Measurements from ENCODE around the gene UBFD1.
A peak's percentile ranks its signal among the peaks of the same experiment; 100 is the strongest.

UBFD1 gene

DNA sequence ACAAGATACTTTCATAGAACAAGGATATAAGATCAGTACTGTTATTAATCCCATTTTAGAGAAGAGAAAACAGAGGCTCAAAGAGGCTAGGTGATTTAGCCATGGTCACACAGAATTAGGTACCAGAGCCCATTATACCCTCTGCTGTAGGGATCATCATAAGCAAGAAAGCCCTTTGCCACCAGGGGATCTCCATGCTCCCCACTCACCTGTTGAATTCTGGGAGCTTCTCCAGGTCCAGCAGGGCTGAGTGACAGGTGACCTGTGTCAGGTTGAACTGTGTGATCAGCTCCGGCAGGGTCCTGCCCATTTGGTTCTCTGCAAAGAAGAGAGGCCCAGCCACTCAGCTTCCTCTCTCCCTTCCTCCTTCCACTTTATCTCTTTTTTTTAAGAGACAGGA, 25.1 kb upstream of the UBFD1 start:
- H3K4me3 ChIP-seq (ENCODE audit: low read depth, low read length): no peak overlapping the region
- in situ Hi-C loops (cut with HindIII; ENCODE audit: low pct_ligation_motif_present, low sequenced_read_pairs): no loop called here
- peaks cover 44% of the 10 kb centered on the region for H3K36me3 ChIP-seq (replicated peaks)
- DNase-seq: no peak
- no peaks in the 10 kb centered on the region for H3K27me3 ChIP-seq (replicated peaks)
- no peak overlapping the region for H3K27ac ChIP-seq
- TF ChIP-seq, protein P1, sequence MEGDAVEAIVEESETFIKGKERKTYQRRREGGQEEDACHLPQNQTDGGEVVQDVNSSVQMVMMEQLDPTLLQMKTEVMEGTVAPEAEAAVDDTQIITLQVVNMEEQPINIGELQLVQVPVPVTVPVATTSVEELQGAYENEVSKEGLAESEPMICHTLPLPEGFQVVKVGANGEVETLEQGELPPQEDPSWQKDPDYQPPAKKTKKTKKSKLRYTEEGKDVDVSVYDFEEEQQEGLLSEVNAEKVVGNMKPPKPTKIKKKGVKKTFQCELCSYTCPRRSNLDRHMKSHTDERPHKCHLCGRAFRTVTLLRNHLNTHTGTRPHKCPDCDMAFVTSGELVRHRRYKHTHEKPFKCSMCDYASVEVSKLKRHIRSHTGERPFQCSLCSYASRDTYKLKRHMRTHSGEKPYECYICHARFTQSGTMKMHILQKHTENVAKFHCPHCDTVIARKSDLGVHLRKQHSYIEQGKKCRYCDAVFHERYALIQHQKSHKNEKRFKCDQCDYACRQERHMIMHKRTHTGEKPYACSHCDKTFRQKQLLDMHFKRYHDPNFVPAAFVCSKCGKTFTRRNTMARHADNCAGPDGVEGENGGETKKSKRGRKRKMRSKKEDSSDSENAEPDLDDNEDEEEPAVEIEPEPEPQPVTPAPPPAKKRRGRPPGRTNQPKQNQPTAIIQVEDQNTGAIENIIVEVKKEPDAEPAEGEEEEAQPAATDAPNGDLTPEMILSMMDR (IDR thresholded peaks at IDR 0.05; ENCODE audit: low read depth, low read length, missing control alignments): no peak

GRCh38 chr16:23534868-23535860, 22.4 kb upstream of the UBFD1 start:
- Histone ChIP-seq H3K4me3 (ENCODE audit: low read depth, low read length) (no peak overlapping the region), H3K27ac (no peak overlapping the region), H3K27me3 (replicated peaks) (no peaks in the 10 kb centered on the region), H3K36me3 (replicated peaks) (peaks cover 28% of the 10 kb centered on the region)
- TF ChIP-seq, protein P1 (IDR thresholded peaks at IDR 0.05; ENCODE audit: low read depth, low read length, missing control alignments): no peak
- in situ Hi-C loops (cut with HindIII; ENCODE audit: low pct_ligation_motif_present, low sequenced_read_pairs): no loop called here
- no peak for DNase-seq

GRCh38 chr16:23535901-23536300, 21.6 kb upstream of the UBFD1 start:
- Histone ChIP-seq H3K27me3 (replicated peaks) (no peaks in the 10 kb centered on the region), H3K4me3 (ENCODE audit: low read depth, low read length) (no peak overlapping the region), H3K27ac (no peak overlapping the region), H3K36me3 (replicated peaks) (peaks cover 31% of the 10 kb centered on the region)
- DNase-seq: no peak
- TF ChIP-seq, protein P1 (IDR thresholded peaks at IDR 0.05; ENCODE audit: low read depth, low read length, missing control alignments): no peak
- in situ Hi-C loops (cut with HindIII; ENCODE audit: low pct_ligation_motif_present, low sequenced_read_pairs): no loop called here

DNA sequence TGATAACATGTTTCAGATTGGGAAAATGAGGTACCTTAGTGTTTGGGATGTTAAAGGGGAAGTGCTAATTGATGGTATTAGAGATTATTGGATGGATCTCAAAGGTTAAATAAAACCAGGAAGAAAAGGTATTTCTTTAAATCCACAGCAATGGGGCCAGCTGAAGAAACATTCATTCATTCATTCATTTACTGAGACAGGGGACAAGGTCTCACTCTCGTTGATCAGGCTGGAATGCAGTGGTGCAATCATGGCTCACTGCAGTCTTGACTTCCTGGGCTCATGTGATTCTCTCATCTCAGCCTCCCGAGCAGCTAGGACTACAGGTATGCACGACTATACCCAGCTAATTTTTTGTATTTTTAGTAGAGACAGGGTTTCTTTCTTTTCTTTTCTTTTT, 20.1 kb upstream of the UBFD1 start:
- Histone ChIP-seq H3K27ac (no peak overlapping the region), H3K4me3 (ENCODE audit: low read depth, low read length) (no peak overlapping the region), H3K36me3 (replicated peaks) (peaks cover 28% of the 10 kb centered on the region), H3K27me3 (replicated peaks) (no peaks in the 10 kb centered on the region)
- DNase-seq: no peak
- TF ChIP-seq, protein P1 (IDR thresholded peaks at IDR 0.05; ENCODE audit: low read depth, low read length, missing control alignments): no peak
- in situ Hi-C loops (cut with HindIII; ENCODE audit: low pct_ligation_motif_present, low sequenced_read_pairs): no loop called here

DNA sequence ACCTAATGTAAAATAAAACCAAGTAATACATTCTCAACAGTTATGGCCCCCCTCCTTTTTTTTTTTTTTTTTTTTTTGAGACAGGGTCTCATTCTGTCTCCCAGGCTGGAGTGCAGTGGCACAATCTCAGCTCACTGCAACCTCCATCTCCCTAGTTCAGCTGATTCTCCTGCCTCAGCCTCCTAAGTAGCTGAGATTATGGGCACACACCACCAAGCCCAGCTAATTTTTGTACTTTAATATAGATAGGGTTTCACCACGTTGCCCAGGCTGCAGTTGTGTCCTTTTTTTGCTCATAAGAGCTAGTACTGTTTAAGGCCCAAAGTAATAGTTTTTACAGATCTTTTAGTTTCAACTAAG, 18.6 kb upstream of the UBFD1 start:
- peak overlapping the region; percentile 75 for H3K27ac ChIP-seq
- H3K36me3 ChIP-seq (replicated peaks): peaks cover 21% of the 10 kb centered on the region
- no peak overlapping the region for H3K4me3 ChIP-seq (ENCODE audit: low read depth, low read length)
- DNase-seq: no peak
- TF ChIP-seq, protein P1 (IDR thresholded peaks at IDR 0.05; ENCODE audit: low read depth, low read length, missing control alignments): no peak
- in situ Hi-C loops (cut with HindIII; ENCODE audit: low pct_ligation_motif_present, low sequenced_read_pairs): no loop called here
- H3K27me3 ChIP-seq (replicated peaks): no peaks in the 10 kb centered on the region

All from brain microvascular endothelial cell (primary cell).